ENCODE measurements around the gene MAML2. TPM values are rescaled to one million over a fixed set of nuclear protein-coding genes. Genes with fewer than 3 reads are reported as not detected.
"Not testable (repeated sequence)": the region's sequence is repeated elsewhere in the genome, so short reads cannot be mapped to it uniquely, and the experiment has no call there.

The MAML2 gene
- polyA plus RNA-seq, 3 donors, result 30.1 to 32.2 (median 32.0) TPM

DNA sequence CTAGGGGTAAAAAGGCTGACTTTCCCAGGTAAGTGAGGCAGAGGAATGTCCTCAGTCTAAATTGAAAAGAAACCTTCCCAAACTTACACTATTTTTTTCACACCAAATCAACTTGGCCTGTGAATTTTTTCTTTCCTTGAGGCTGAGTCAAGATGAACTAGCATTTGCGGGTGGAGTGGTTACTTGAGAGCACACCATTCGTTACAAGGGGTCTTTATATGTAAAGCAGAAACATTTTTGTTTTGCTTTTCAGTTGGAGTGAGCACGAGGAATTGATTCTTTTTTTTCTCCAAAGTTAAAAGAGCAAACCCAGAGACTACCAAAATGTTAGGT, 36.4 kb downstream of the MAML2 start:
- no peak for DNase-seq (ENCODE audit: extremely low read depth in 1 of 11, low read depth in 9 of 11, low spot score in 4 of 11)

DNA sequence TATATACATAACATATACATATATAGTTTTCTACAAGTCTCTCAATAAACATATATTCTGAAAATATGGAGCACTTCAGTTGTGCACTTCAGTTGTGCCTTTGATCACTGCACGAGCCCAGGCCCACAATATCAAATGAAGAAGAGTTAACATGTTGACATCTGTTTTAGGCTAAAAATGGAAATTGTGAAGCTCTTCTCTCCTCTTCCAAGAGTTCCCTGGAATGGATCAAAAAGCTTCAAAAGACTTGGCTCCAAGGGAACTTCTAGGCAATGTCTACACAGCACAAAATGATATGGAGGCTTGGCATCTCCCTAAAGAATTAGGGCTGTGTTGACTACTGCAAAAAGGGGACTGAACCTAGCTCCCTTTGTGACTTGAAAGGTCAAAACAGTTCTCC, 36.9 kb downstream of the MAML2 start:
- DNase-seq (ENCODE audit: extremely low read depth in 1 of 11, low read depth in 9 of 11, low spot score in 4 of 11), result no peak

DNA sequence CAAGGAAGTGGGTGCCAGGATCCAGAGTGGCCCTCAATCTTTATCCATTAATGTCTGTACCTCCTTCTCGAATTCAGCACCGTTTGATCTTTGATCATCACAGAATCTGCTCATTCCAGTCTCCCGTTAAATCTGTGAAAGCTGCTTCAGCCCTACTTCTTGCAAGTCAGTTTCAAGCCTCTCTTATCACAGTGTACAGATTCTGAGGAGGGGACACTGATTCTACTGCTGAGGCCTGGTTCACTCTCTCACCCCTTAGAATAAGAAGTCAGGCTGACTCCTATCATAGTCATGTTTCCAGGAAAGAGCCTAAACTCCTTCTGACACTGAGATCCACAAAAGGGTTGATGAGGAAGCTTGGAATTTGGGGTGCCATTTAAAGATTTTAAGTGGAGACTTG, 39.0 kb downstream of the MAML2 start:
- DNase-seq (ENCODE audit: extremely low read depth in 1 of 11, low read depth in 9 of 11, low spot score in 4 of 11), result no peak

DNA sequence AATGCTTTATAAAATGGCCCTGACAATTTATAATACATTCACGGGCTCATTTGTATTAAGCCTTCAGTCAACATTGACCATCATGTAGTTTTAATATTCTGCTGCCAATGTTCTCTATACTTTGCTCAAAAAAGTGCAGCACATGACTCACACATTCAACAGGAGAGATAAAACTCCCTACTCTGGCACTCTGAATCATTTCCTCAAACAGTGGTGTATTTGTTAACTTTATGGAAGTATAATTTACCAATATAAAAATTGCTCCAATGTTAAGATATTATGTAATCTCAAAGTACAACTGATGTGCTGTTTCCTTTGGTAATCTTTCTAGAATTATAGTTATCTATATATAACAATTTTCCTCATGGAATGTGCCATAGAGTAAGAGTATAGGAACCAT, 39.9 kb downstream of the MAML2 start:
- DNase-seq (ENCODE audit: extremely low read depth in 1 of 11, low read depth in 9 of 11, low spot score in 4 of 11), result no peak

DNA sequence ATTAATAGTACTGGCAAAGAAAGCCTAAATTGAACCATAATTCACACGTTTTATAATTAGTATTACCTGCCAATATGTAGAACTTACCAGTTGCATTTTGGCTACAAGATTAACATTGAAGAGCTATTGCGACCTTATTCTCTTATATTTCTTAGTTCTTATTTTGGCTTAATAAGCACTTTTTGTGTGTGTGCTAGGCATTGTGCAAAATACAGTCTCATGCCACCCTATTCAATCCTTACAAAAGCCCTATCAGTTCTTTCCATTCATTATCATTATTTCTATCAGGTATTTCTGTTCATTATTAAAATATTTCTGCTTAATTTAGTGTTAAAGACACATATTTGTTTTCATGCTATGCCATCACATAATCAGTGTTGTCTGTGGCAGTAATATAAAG, 41.2 kb downstream of the MAML2 start:
- no peak for DNase-seq (ENCODE audit: extremely low read depth in 1 of 11, low read depth in 9 of 11, low spot score in 4 of 11)

DNA sequence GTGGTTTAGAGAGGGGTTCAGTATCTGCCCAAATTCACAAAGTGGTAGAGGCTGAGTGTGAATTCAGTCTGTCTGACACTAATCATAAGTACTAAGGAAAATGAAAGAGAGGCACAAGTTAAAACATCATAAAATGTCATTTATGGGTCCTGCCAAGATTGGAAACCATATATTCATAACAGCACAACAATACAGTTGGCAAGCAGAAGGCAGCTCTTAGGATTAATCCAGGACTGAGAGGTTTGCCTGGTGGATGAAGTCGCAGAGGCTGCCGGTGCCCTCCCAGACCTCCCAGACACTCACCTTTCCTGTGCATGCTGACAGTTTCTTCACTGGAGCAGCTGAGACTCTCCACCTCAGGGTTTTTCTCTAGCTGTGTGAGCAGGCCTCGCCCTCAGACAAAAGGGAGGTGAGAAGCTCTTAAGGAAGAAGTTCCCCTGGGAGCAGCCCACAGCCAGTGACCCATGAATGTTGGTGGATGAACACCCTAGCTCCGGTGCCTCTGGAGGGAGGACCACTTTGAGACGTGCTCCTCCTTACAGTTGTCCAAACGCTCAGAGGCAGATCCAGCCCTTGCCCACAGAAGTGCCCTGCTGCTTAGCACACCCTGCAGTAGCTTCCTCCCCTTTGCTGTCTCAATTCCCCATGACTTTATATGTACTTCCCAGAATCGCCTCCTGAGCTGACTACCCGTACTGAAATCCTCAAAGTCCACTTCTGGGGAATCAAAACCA, 43.7 kb downstream of the MAML2 start:
- DNase-seq (ENCODE audit: extremely low read depth in 1 of 11, low read depth in 9 of 11, low spot score in 4 of 11), result no peak

DNA sequence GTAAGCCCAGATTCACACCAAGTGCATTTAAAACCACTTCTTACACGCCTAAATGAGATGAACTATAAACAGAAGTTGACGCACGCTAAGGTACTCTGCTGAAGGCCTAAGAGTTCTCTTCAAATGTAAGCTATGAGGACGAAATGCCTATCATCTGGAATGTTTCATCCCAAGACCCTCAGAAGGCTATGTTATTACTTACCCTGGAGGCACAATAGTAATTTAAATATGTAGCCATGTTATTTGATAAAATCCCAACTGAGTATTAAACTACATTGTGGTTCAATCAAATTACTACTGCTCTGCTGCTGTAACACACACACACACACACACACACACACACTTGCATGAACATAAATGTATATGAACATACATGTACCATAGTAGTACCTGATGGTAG, 47.6 kb downstream of the MAML2 start:
- no peak for DNase-seq (ENCODE audit: extremely low read depth in 1 of 11, low read depth in 9 of 11, low spot score in 4 of 11)

DNA sequence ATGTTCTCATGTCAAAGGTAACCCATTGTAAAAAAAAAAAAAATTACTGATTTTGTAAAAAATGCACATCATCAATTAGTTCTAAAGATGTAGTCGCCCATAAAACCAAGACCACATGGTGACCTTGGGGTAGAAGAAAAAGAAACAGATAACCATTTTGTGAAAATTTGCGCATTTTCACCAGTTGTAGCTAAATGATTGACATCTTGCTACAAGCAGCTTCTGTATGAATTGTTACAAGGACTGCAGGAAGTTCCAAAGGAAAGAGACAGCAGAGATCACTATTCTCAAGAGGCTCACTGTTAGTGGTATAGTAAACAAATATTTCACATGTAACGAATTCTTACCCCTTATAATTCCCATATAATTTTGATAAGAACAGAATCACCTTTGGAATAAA, 48.7 kb downstream of the MAML2 start:
- DNase-seq (ENCODE audit: extremely low read depth in 1 of 11, low read depth in 9 of 11, low spot score in 4 of 11), result no peak

DNA sequence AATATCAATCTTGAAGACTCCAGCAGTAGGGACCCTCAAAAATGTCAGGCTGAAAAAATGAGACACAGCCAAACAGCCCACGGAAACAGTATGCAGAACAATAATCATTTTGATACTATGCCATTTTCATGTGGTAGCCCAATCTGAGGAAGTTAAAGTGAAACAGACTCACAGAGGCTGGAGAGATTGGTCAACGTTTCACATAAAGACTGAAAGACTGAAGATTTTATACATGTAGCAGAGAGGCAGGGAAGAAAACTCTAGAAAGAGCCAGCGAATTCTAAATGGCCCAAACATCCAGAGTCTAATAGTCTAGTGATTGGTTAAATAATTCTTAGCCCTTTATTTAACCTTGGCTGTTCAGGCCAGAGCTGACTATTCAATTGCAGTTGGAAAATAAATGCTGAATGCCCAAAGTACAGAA, 49.4 kb downstream of the MAML2 start:
- DNase-seq (ENCODE audit: extremely low read depth in 1 of 11, low read depth in 9 of 11, low spot score in 4 of 11), result no peak

DNA sequence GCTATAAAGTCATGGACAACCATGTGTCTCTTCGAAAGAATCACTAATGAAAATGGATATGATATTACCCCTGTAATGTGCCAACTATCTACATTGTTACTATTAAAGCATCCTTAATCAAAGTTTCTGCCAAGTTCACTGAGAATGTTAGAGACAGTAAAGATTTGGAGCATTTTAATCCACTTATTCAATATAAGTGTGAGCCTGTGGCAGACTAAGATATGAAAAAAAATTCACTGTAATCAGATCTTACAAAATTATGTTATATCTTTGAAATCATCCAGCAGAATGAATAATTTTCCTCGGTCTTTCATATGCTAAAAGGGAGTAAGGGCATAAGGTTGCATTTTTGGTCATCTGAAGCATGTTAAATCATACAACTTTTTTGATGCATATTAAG, 49.9 kb downstream of the MAML2 start:
- DNase-seq (ENCODE audit: extremely low read depth in 1 of 11, low read depth in 9 of 11, low spot score in 4 of 11), result no peak

DNA sequence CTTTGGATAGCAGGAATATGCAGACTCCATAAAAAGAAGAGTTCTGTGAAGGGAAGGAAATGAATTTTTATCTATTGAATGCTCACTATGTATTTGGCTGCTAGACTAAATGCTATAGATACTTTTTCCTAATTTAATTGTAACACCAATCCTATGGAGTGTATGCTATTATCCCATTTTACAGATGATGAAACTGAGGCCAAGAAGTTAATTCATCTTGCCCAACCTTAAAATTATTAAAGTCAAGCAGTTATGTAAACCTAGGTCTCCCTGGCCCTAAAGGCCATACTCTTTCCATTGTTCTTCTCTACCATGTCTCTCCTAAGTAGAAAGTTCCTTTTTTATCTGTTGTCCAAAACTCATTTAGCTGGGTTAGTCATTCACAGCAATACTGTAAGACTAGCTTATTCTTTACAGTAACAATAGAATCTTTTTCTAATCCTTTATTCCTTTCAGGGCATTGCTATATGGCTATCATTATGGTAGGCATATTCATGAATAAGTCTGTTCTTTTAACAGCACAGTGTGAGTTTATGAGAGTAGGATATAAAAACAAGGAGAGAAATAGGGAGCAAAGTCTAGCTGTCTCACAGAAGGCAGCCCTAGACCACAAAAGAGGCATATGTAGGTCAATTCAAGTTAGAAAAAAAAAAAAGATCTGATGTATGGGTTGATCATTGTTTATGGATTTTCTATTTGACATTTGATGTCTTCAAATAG, 50.5 kb downstream of the MAML2 start:
- no peak for DNase-seq (ENCODE audit: extremely low read depth in 1 of 11, low read depth in 9 of 11, low spot score in 4 of 11)

DNA sequence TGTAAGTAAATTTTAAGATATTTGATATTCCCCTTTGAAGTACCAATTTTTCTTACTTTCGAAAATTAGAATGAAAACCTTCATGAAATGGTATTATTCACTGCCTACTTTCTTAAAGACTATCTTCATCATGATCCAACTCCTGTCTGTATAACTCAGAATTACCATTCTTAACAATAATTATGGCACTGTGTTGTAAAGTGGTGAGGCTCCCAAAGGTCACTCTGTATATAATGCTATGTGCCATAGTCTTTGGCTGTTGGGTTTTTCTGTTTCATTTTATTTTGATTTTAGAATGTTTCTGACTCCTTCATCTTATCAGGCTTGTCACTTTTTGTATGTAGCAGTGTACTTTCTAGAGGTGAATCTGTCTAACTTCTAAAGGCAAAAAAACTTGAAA, 52.4 kb downstream of the MAML2 start:
- no peak for DNase-seq (ENCODE audit: extremely low read depth in 1 of 11, low read depth in 9 of 11, low spot score in 4 of 11)

DNA sequence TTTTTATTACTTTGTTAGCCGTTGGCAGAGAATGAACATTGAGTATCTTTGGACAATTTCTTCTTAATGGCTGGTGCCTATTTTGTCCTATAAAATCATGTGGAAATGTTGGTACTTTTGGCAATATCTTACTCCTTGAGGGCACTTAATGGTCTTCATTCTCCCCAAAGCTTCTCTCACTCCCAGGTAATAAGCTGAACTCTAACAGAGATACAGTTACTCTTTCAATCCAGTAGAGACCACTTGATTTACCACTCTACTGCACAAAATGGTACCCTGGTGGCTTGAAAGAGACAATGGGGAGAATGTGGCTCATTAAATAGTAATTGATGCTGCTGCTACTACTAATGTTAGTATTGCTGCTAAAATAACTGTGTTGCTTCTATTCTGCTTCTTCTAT, 53.0 kb downstream of the MAML2 start:
- DNase-seq (ENCODE audit: extremely low read depth in 1 of 11, low read depth in 9 of 11, low spot score in 4 of 11), result no peak

DNA sequence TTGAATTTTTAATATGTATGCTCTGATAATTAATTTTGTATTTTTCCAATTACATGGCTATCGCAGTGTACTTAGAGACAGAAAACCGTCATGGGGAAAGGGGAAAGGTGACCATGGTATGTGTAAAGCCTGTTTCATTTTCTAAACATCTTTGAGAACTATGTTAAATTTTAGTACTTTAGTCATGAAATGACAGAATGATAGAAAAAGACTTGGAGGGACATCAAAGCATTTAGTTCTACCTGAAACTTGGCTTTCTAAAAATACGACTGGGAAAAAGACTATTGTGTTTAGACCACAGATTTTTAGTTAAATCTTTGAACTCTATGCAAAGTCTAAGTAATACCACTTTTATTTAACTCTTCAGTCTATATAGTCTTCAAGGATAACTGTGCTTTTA, 54.1 kb downstream of the MAML2 start:
- no peak for DNase-seq (ENCODE audit: extremely low read depth in 1 of 11, low read depth in 9 of 11, low spot score in 4 of 11)

DNA sequence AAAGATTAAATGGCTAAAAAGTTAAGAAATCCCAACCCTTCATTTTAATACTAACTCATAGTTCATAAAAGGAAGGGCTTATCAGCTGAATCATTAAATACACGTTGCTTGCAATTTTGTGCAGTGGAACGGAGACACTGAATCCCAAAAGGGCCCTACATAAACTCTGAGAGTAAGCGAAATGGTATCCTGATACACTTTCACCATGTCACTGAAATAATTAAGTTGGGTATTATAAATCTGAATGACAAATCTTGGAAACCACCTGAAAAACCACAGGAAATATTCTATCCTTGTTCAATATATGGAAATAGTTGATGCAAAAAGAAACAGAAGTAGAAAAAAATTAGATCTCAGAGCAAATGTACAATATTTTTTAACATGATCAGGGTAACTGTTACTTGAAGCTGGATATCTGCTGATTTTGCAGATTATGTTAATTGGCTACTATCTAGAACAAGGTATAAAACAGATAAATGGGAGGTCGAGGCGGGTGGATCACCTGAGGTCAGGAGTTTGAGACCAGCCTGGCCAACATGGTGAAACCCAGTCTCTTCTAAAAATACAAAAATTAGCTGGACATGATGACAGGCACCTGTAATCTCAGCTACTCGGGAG, 55.1 kb downstream of the MAML2 start:
- DNase-seq (ENCODE audit: extremely low read depth in 1 of 11, low read depth in 9 of 11, low spot score in 4 of 11), result no peak

DNA sequence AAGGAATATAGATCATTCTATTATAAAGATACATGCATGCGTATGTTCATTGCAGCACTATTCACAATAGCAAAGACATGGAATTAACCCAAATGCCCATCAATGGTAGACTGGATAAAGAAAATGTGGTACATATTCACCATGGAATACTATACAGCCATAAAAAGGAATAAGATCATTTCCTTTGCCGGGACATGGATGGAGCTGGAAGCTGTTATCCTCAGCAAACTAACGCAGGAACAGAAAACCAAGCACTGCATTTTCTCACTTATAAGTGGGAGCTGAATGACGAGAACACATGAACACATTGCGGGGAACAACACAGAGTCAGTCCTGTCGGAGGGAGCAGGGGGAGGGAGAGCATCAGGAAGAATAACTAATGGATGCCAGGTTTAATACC, 57.0 kb downstream of the MAML2 start:
- DNase-seq (ENCODE audit: extremely low read depth in 1 of 11, low read depth in 9 of 11, low spot score in 4 of 11), result not testable (repeated sequence)

DNA sequence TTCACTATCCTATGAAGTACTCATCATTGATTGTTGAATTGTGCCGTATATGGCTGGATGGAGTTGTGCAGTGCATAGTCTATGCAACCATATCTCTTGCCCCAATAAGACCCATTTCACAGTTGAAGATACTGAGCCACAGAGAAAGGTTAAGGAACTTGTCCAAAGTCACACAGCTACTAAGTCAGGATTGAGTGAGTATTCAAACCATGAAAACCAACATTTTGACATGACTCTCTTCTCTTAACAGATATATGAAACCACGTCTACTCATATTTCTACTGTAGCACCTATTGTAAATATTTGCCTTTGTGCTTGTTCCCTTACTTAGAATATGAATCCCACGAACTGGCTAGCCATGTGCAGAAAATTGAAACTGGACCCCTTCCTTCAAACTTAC, 58.1 kb downstream of the MAML2 start:
- DNase-seq (ENCODE audit: extremely low read depth in 1 of 11, low read depth in 9 of 11, low spot score in 4 of 11), result no peak

DNA sequence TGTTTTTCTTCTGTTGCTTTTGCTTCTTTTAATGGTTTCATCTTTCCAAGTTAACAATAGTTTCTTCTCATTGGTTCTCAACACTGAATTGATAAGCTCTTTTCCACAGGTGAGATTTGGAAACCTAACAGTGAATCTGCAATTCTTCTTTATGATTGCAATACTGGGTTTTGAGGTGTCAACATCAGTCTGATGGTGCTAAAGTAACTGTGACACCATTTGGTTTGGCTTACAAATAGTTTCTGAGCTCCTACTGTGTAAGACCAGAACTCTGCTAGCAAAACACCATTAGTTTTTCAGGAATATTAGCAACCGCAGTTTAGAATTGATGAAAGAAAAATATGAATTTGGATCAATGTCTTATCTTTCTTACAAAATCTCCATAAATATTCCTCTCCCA, 58.6 kb downstream of the MAML2 start:
- DNase-seq (ENCODE audit: extremely low read depth in 1 of 11, low read depth in 9 of 11, low spot score in 4 of 11), result no peak

DNA sequence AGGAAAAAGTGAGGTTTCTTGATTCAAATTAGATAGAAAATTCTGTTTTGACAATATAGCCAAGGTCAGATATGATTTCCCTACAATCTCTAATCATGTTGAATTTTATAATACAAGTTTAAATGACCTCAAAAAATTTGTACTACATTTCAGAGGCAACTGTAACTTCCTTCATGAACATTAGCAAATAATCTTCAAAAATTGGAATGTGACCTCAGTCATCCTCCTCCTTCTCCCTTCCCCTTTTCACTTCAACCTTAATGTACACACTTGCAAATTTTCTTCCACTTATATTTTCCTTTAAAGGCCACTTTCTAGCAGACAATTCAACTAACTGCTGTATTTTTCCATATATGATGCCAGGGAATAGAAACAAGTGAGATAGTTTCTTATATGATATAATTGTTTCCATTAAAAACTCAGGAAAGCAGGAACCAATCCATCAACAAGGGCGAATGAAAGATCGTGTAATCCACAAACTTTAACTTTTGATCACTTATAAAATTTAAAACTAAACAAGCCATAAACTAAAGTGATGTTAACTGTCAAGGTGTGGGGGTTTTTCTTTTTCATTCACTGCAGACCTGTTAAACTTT, 60.3 kb downstream of the MAML2 start:
- DNase-seq (ENCODE audit: extremely low read depth in 1 of 11, low read depth in 9 of 11, low spot score in 4 of 11), result no peak

DNA sequence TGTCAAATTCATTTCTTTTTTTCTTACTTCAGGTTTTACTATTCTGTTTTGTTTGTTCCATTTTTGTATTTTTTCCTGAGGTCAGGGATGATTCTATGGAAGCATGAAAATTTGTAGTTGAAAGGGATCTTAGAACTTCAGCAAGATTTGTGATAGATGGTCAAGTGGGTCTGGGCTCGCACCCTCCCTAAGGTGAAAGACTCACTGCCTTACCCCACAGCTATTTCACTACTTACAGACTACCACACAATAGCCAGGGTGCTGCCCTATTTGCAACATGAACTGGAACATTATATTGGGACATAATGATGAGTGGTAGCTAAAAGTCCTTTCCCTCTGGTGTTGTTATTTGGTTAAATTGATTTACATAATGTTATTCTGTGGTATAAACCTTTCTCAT, 62.6 kb downstream of the MAML2 start:
- no peak for DNase-seq (ENCODE audit: extremely low read depth in 1 of 11, low read depth in 9 of 11, low spot score in 4 of 11)

All from renal cortex interstitium (tissue), 11 donors.